ENCODE results near the gene SUPT3H. TPM values are rescaled to one million over a fixed set of nuclear protein-coding genes. Genes with fewer than 3 reads are reported as not detected.

Gene SUPT3H
- total and polyA plus RNA-seq, 4 experiments from 2014 or later, result 11.8 to 13.6 (median 12.6) TPM

DNA sequence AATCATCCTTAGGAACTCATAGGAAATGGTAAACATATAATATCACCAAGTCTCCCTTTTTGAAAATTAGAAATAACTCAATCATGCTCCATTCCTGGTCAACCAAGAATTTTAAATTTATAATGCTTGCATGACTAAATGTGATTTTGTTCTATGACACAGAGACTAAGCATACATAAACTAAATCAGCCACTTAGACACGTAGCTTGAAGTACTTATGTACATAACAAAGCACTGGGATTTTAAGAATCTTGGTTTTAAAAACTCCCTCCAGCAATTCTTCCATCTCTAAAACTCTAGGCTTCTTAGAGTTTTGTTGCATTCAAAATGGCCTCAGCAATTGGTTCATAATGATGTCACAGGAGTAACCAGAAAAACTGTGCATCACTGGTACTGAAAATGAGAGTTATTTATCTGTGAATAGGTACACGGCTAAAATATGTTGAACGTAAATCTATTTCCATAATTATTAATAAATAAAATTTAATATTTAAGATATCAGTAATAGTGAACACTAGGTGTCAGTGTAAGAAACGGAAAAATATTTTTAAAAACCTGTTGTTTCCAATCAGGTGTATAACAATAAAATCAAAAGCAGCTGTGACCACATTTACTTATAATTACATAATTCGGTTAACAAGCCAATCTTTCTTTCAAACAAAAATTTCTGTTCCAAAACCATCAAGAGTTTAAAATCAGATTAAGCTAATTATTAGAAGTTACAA, 291.2 kb downstream of the SUPT3H start:
- DNase-seq, result no peak
- H3K36me3 Mint-ChIP-seq, result peaks cover 0 to 6% of the 10 kb centered on the region in 2 donors
- H3K4me3 Mint-ChIP-seq, result no peak overlapping the region
- peaks cover 13 to 15% (median 14%) of the 10 kb centered on the region in 4 donors for H3K4me1 Mint-ChIP-seq
- no peak overlapping the region for H3K27ac Mint-ChIP-seq
- no peak overlapping the region for H3K4me3 ChIP-seq (ENCODE audit: low read length in 2 of 2)
- no peaks in the 10 kb centered on the region for H3K27me3 Mint-ChIP-seq
- H3K9me3 ChIP-seq (ENCODE audit: control insufficient read depth in 1 of 2, low read length in 2 of 2), result no peaks in the 10 kb centered on the region
- peaks cover 0 to 11% (median under 1%) of the 10 kb centered on the region in 8 donors for H3K9me3 Mint-ChIP-seq
- intact Hi-C loops (cut with micrococcal nuclease), result no loop called here
- no peak overlapping the region for H3K27ac ChIP-seq (ENCODE audit: low read depth, low read length)
- no peaks in the 10 kb centered on the region for H3K27me3 ChIP-seq (ENCODE audit: insufficient read depth, low read length)
- POLR2A ChIA-PET (ENCODE audit: partially characterized antibody), result no interaction called here
- CTCF ChIA-PET (ENCODE audit: partially characterized antibody), result no interaction called here
- H3K36me3 ChIP-seq (ENCODE audit: insufficient read depth, low read length), result no peaks in the 10 kb centered on the region
- H3K4me1 ChIP-seq (ENCODE audit: insufficient read depth, low read length), result peaks cover 11% of the 10 kb centered on the region

DNA sequence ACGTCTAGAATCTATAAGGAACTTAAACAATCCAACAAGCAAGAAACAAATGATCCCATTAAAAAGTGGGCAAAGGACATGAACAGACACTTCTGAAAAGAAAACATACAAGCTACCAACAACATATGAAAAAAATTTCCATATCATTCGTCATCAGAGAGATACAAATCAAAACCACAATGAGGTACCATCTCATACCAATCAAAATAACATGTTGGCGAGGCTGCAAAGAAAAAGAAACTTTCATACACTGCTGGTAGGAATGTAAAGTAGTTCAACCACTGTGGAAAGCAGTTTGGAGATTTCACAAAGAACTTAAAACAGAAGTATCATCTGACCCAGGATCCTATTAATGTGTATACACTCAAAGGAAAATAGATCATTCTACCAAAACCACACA, 293.5 kb downstream of the SUPT3H start:
- H3K4me3 ChIP-seq (ENCODE audit: low read length in 2 of 2), result no peak overlapping the region
- H3K4me1 ChIP-seq (ENCODE audit: insufficient read depth, low read length), result peaks cover 11% of the 10 kb centered on the region
- H3K27me3 Mint-ChIP-seq, result no peaks in the 10 kb centered on the region
- peak in 4 of 5 donors; percentile 37 to 59 (median 44) for DNase-seq
- intact Hi-C loops (cut with micrococcal nuclease), result no loop called here
- ChIA-PET CTCF (ENCODE audit: partially characterized antibody) (interaction anchor here (1.2 kb wide), 1 partner anchor 30 kb away, joined by 3 read pairs; no protein-coding TSS in a partner anchor), POLR2A (ENCODE audit: partially characterized antibody) (interaction anchor here (1.1 kb wide), 1 partner anchor 11 kb away, joined by 4 read pairs; no protein-coding TSS in a partner anchor)
- H3K36me3 ChIP-seq (ENCODE audit: insufficient read depth, low read length), result no peaks in the 10 kb centered on the region
- H3K9me3 Mint-ChIP-seq, result peaks cover 0 to 20% (median 9%) of the 10 kb centered on the region in 8 donors
- peaks cover 6% of the 10 kb centered on the region in 2 donors for H3K36me3 Mint-ChIP-seq
- H3K9me3 ChIP-seq (ENCODE audit: control insufficient read depth in 1 of 2, low read length in 2 of 2), result no peaks in the 10 kb centered on the region
- no peak overlapping the region for H3K27ac ChIP-seq (ENCODE audit: low read depth, low read length)
- H3K27me3 ChIP-seq (ENCODE audit: insufficient read depth, low read length), result no peaks in the 10 kb centered on the region
- peak overlapping the region in 4 of 8 donors; percentile 9 to 53 (median 26) for H3K4me3 Mint-ChIP-seq
- H3K27ac Mint-ChIP-seq, result peak overlapping the region in 5 of 7 donors; percentile 26 to 72 (median 60)
- H3K4me1 Mint-ChIP-seq, result peaks cover 13 to 15% (median 14%) of the 10 kb centered on the region in 4 donors

DNA sequence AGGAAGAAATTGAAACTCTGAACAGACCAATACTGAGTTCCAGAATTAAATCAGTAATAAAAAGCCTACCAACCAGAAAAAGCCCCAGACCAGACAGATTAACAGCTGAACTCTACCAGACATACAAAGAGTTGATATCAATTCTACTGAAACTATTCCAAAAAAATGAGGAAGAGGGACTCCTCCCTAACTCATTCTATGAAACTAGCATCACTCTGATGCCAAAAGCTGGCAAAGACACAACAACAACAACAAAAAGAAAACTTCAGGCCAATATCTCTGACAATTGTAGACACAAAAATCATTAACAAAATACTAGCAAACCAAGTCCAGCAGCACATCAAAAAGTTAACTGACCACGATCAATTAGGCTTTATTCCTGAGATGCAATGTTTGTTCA, 295.6 kb downstream of the SUPT3H start:
- H3K27ac ChIP-seq (ENCODE audit: low read depth, low read length), result no peak overlapping the region
- H3K4me3 Mint-ChIP-seq, result no peak overlapping the region
- CTCF ChIA-PET (ENCODE audit: partially characterized antibody), result no interaction called here
- no peak for DNase-seq
- H3K27me3 Mint-ChIP-seq, result no peaks in the 10 kb centered on the region
- POLR2A ChIA-PET (ENCODE audit: partially characterized antibody), result no interaction called here
- H3K4me1 ChIP-seq (ENCODE audit: insufficient read depth, low read length), result peaks cover 11% of the 10 kb centered on the region
- no peaks in the 10 kb centered on the region for H3K27me3 ChIP-seq (ENCODE audit: insufficient read depth, low read length)
- peaks cover 0 to 38% (median 21%) of the 10 kb centered on the region in 8 donors for H3K9me3 Mint-ChIP-seq
- peaks cover 13 to 15% (median 14%) of the 10 kb centered on the region in 4 donors for H3K4me1 Mint-ChIP-seq
- H3K27ac Mint-ChIP-seq, result peak overlapping the region in 3 of 7 donors; percentile 19 to 27 (median 23)
- H3K4me3 ChIP-seq (ENCODE audit: low read length in 2 of 2), result no peak overlapping the region
- H3K36me3 ChIP-seq (ENCODE audit: insufficient read depth, low read length), result no peaks in the 10 kb centered on the region
- intact Hi-C loops (cut with micrococcal nuclease), result no loop called here
- H3K9me3 ChIP-seq (ENCODE audit: control insufficient read depth in 1 of 2, low read length in 2 of 2), result peaks cover 0 to 5% of the 10 kb centered on the region in 2 donors
- peaks cover 10 to 17% of the 10 kb centered on the region in 2 donors for H3K36me3 Mint-ChIP-seq

DNA sequence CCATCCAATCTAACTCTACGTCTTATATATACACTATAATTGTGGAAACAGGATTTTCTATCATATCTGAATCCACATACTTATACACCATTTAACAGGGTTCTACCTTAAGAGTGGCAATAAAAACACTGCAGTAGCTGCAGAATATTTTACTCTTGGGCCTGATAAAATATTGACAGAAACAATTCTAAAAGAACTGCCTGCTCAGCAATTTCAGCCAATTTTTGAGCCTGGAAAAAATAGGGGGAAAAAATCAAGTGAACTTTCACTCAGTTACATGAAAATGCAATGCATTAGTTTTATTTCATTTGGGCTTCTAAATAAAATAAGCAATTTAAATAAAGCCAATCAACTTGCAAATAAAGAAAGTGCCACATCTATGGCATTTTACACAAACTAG, 296.1 kb downstream of the SUPT3H start:
- no peak for DNase-seq
- POLR2A ChIA-PET (ENCODE audit: partially characterized antibody), result no interaction called here
- peaks cover 0 to 43% (median 21%) of the 10 kb centered on the region in 8 donors for H3K9me3 Mint-ChIP-seq
- no peaks in the 10 kb centered on the region for H3K27me3 Mint-ChIP-seq
- no peak overlapping the region for H3K27ac Mint-ChIP-seq
- no peak overlapping the region for H3K4me3 Mint-ChIP-seq
- CTCF ChIA-PET (ENCODE audit: partially characterized antibody), result no interaction called here
- Histone ChIP-seq H3K36me3 (ENCODE audit: insufficient read depth, low read length) (no peaks in the 10 kb centered on the region), H3K4me1 (ENCODE audit: insufficient read depth, low read length) (peaks cover 11% of the 10 kb centered on the region), H3K27ac (ENCODE audit: low read depth, low read length) (no peak overlapping the region), H3K27me3 (ENCODE audit: insufficient read depth, low read length) (no peaks in the 10 kb centered on the region), H3K4me3 (ENCODE audit: low read length in 2 of 2) (no peak overlapping the region), H3K9me3 (ENCODE audit: control insufficient read depth in 1 of 2, low read length in 2 of 2) (peaks cover 0 to 5% of the 10 kb centered on the region in 2 donors)
- intact Hi-C loops (cut with micrococcal nuclease), result no loop called here
- peaks cover 13 to 15% (median 14%) of the 10 kb centered on the region in 4 donors for H3K4me1 Mint-ChIP-seq
- peaks cover 10 to 17% of the 10 kb centered on the region in 2 donors for H3K36me3 Mint-ChIP-seq

DNA sequence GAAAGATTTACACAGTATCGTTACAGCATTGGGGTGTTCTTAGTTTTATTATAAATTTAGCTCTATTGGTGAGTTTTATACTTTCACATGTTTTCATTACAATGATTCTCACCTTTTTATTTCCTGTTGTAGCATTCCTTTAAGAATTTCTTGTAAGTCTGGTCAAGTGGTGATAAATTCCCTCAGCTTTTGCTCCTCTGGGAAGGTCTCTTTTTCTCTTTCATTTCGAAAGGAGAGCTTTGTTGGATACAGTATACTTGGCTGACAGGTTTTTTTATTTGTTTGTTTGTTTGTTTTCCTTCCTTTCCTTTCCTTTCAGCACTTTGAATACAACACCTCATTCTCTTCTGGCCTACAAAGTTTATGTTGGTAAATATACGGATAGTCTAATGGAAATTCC, 299.3 kb downstream of the SUPT3H start:
- DNase-seq, result no peak
- Histone ChIP-seq H3K27ac (ENCODE audit: low read depth, low read length) (no peak overlapping the region), H3K9me3 (ENCODE audit: control insufficient read depth in 1 of 2, low read length in 2 of 2) (peaks cover 0 to 5% of the 10 kb centered on the region in 2 donors), H3K4me3 (ENCODE audit: low read length in 2 of 2) (no peak overlapping the region), H3K4me1 (ENCODE audit: insufficient read depth, low read length) (no peaks in the 10 kb centered on the region), H3K27me3 (ENCODE audit: insufficient read depth, low read length) (no peaks in the 10 kb centered on the region), H3K36me3 (ENCODE audit: insufficient read depth, low read length) (no peaks in the 10 kb centered on the region)
- H3K36me3 Mint-ChIP-seq, result peaks cover 6 to 17% of the 10 kb centered on the region in 2 donors
- no peak overlapping the region for H3K4me3 Mint-ChIP-seq
- ChIA-PET CTCF (ENCODE audit: partially characterized antibody) (no interaction called here), POLR2A (ENCODE audit: partially characterized antibody) (no interaction called here)
- no peak overlapping the region for H3K27ac Mint-ChIP-seq
- intact Hi-C loops (cut with micrococcal nuclease), result no loop called here
- H3K27me3 Mint-ChIP-seq, result no peaks in the 10 kb centered on the region
- H3K4me1 Mint-ChIP-seq, result peaks cover 1 to 5% (median 2%) of the 10 kb centered on the region in 4 donors
- H3K9me3 Mint-ChIP-seq, result peaks cover 0 to 32% (median 19%) of the 10 kb centered on the region in 8 donors

DNA sequence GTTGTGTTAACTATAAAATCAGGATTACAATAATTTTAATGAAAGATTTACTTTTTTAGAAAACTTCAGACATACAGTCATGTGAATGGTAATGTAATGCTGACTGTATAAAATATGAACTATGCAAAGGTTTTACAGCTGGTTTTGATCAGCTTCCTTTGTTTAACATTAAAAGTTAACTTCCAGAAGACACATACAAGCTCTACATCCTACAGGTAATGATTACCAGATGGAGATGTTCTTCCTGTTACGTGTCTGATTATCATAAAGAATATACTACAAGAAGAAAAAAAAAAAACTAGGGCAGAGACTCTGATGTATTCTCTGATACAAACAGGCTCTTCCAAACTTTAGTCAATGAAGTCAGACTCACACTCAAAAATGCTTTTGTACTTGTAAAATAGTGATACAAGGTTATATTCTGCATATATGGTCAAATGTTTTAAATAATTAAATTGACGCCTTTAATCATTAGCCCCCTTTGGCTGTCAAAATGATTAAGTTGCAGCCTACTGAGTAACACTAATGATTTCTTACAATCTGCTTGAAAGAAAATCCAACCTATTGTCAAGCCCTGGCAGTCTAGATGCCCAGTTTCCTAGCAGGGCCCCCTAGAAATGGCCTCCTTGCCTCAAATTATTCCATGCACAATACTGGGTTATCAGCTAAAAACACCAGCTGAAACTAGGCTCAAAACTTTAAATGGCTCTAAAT, 301.4 kb downstream of the SUPT3H start:
- no peak overlapping the region for H3K27ac Mint-ChIP-seq
- peaks cover 7 to 18% (median 8%) of the 10 kb centered on the region in 4 donors for H3K4me1 Mint-ChIP-seq
- Histone ChIP-seq H3K4me1 (ENCODE audit: insufficient read depth, low read length) (peaks cover 8% of the 10 kb centered on the region), H3K27ac (ENCODE audit: low read depth, low read length) (no peak overlapping the region), H3K9me3 (ENCODE audit: control insufficient read depth in 1 of 2, low read length in 2 of 2) (peaks cover 0 to 5% of the 10 kb centered on the region in 2 donors), H3K27me3 (ENCODE audit: insufficient read depth, low read length) (no peaks in the 10 kb centered on the region), H3K4me3 (ENCODE audit: low read length in 2 of 2) (no peak overlapping the region), H3K36me3 (ENCODE audit: insufficient read depth, low read length) (no peaks in the 10 kb centered on the region)
- intact Hi-C loops (cut with micrococcal nuclease), result no loop called here
- no peak for DNase-seq
- H3K27me3 Mint-ChIP-seq, result no peaks in the 10 kb centered on the region
- H3K36me3 Mint-ChIP-seq, result peaks cover 4 to 17% of the 10 kb centered on the region in 2 donors
- POLR2A ChIA-PET (ENCODE audit: partially characterized antibody), result no interaction called here
- CTCF ChIA-PET (ENCODE audit: partially characterized antibody), result no interaction called here
- H3K9me3 Mint-ChIP-seq, result peaks cover 0 to 31% (median 19%) of the 10 kb centered on the region in 8 donors
- no peak overlapping the region for H3K4me3 Mint-ChIP-seq

DNA sequence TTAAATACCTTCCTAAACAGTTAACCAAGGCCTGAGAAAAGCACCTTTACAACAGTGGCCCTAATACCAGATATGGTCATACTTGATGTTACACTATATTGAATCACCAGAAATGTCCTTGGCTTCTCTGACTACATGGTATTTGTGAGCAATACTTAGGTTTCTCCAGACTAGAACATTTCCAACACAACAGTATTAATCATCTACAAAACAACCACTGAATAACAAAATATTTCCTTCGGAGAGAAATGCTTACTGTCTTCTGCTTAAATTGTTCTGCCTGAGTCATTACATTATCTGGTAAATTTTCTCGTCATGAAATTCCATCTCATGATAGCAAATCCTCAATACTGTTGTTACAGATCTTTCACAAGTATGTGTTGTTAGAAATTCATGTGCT, 302.5 kb downstream of the SUPT3H start:
- POLR2A ChIA-PET (ENCODE audit: partially characterized antibody), result no interaction called here
- H3K4me3 ChIP-seq (ENCODE audit: low read length in 2 of 2), result no peak overlapping the region
- no peak for DNase-seq
- Mint-ChIP-seq H3K27me3 (no peaks in the 10 kb centered on the region), H3K4me3 (no peak overlapping the region), H3K27ac (no peak overlapping the region), H3K4me1 (peaks cover 7 to 19% (median 8%) of the 10 kb centered on the region in 4 donors), H3K9me3 (peaks cover 0 to 31% (median 17%) of the 10 kb centered on the region in 8 donors), H3K36me3 (peaks cover 4 to 17% of the 10 kb centered on the region in 2 donors)
- H3K27ac ChIP-seq (ENCODE audit: low read depth, low read length), result no peak overlapping the region
- CTCF ChIA-PET (ENCODE audit: partially characterized antibody), result no interaction called here
- intact Hi-C loops (cut with micrococcal nuclease), result no loop called here
- peaks cover 8% of the 10 kb centered on the region for H3K4me1 ChIP-seq (ENCODE audit: insufficient read depth, low read length)
- no peaks in the 10 kb centered on the region for H3K27me3 ChIP-seq (ENCODE audit: insufficient read depth, low read length)
- H3K9me3 ChIP-seq (ENCODE audit: control insufficient read depth in 1 of 2, low read length in 2 of 2), result peaks cover 0 to 5% of the 10 kb centered on the region in 2 donors
- no peaks in the 10 kb centered on the region for H3K36me3 ChIP-seq (ENCODE audit: insufficient read depth, low read length)
